ENCODE data around the gene ST6GALNAC3. TPM values are rescaled to one million over a fixed set of nuclear protein-coding genes. Genes with fewer than 3 reads are reported as not detected.

The ST6GALNAC3 gene
- total RNA-seq, 2 experiments from 2014 or later, result 0.50 to 1.2 TPM

GRCh38 chr1:76390456-76390855 lies 315.9 kb downstream of the ST6GALNAC3 start:
- H3K4me2 ChIP-seq (ENCODE audit: low read length), result no peak overlapping the region
- H2AFZ ChIP-seq (ENCODE audit: low read length), result no peak overlapping the region
- no peaks in the 10 kb centered on the region for H3K9me3 ChIP-seq (ENCODE audit: low read length)
- no peak overlapping the region for H3K27ac ChIP-seq (ENCODE audit: low read depth, low read length, poor library complexity, severe bottlenecking)
- BruUV-seq (replicated peaks), result no TSS peak
- no peaks in the 10 kb centered on the region for H4K20me1 ChIP-seq (ENCODE audit: insufficient read depth, low read length)
- ChIA-PET CTCF (ENCODE audit: unreplicated experiment) (no interaction called here), POLR2A (no interaction called here)
- H3K36me3 ChIP-seq (ENCODE audit: insufficient read depth, low read length), result no peaks in the 10 kb centered on the region
- H3K4me3 ChIP-seq (ENCODE audit: low read depth, low read length, poor library complexity, severe bottlenecking), result no peak overlapping the region
- H3K4me1 ChIP-seq (ENCODE audit: insufficient read depth, low read length, poor library complexity, severe bottlenecking), result no peaks in the 10 kb centered on the region
- TF ChIP-seq EZH2phosphoT487 (IDR thresholded peaks at IDR 0.05; ENCODE audit: borderline replicate concordance, low read depth, low read length), result no peak
- no peak for TF ChIP-seq CTCF (conservative IDR thresholded peaks at IDR 0.05; ENCODE audit: low read length)
- H3K9me2 ChIP-seq (ENCODE audit: insufficient read depth, low read length), result no peaks in the 10 kb centered on the region
- no peaks in the 10 kb centered on the region for H3K79me2 ChIP-seq (ENCODE audit: insufficient read depth, low read depth, low read length)
- intact Hi-C loops (cut with micrococcal nuclease; ENCODE audit: unreplicated experiment), result no loop called here
- DNase-seq (ENCODE audit: low spot score), result no peak

- Histone ChIP-seq H3K79me2 (ENCODE audit: insufficient read depth, low read depth, low read length) (no peaks in the 10 kb centered on the region), H4K20me1 (ENCODE audit: insufficient read depth, low read length) (no peaks in the 10 kb centered on the region), H2AFZ (ENCODE audit: low read length) (no peak overlapping the region), H3K9me2 (ENCODE audit: insufficient read depth, low read length) (no peaks in the 10 kb centered on the region), H3K4me1 (ENCODE audit: insufficient read depth, low read length, poor library complexity, severe bottlenecking) (no peaks in the 10 kb centered on the region), H3K27ac (ENCODE audit: low read depth, low read length, poor library complexity, severe bottlenecking) (no peak overlapping the region), H3K4me2 (ENCODE audit: low read length) (no peak overlapping the region), H3K9me3 (ENCODE audit: low read length) (no peaks in the 10 kb centered on the region), H3K4me3 (ENCODE audit: low read depth, low read length, poor library complexity, severe bottlenecking) (no peak overlapping the region), H3K36me3 (ENCODE audit: insufficient read depth, low read length) (no peaks in the 10 kb centered on the region)
- CTCF ChIA-PET (ENCODE audit: unreplicated experiment), result no interaction called here
- no TSS peak for BruUV-seq (replicated peaks)
- DNase-seq (ENCODE audit: low spot score), result no peak
- intact Hi-C loops (cut with micrococcal nuclease; ENCODE audit: unreplicated experiment), result no loop called here
- no peak for TF ChIP-seq CTCF (conservative IDR thresholded peaks at IDR 0.05; ENCODE audit: low read length)
- TF ChIP-seq EZH2phosphoT487 (IDR thresholded peaks at IDR 0.05; ENCODE audit: borderline replicate concordance, low read depth, low read length), result no peak
- POLR2A ChIA-PET, result no interaction called here
These were observed 320.5 kb downstream of the ST6GALNAC3 start for GRCh38 chr1:76395059-76395458.

- Histone ChIP-seq H4K20me1 (ENCODE audit: insufficient read depth, low read length) (no peaks in the 10 kb centered on the region), H2AFZ (ENCODE audit: low read length) (no peak overlapping the region), H3K4me3 (ENCODE audit: low read depth, low read length, poor library complexity, severe bottlenecking) (no peak overlapping the region), H3K9me3 (ENCODE audit: low read length) (no peaks in the 10 kb centered on the region), H3K27ac (ENCODE audit: low read depth, low read length, poor library complexity, severe bottlenecking) (no peak overlapping the region), H3K4me2 (ENCODE audit: low read length) (no peak overlapping the region), H3K9me2 (ENCODE audit: insufficient read depth, low read length) (no peaks in the 10 kb centered on the region), H3K36me3 (ENCODE audit: insufficient read depth, low read length) (no peaks in the 10 kb centered on the region), H3K4me1 (ENCODE audit: insufficient read depth, low read length, poor library complexity, severe bottlenecking) (no peaks in the 10 kb centered on the region), H3K79me2 (ENCODE audit: insufficient read depth, low read depth, low read length) (no peaks in the 10 kb centered on the region)
- ChIA-PET CTCF (ENCODE audit: unreplicated experiment) (no interaction called here), POLR2A (interaction anchor here (1.2 kb wide), 1 partner anchor 32 kb away, joined by 4 read pairs; no protein-coding TSS in a partner anchor)
- no TSS peak for BruUV-seq (replicated peaks)
- intact Hi-C loops (cut with micrococcal nuclease; ENCODE audit: unreplicated experiment), result no loop called here
- TF ChIP-seq EZH2phosphoT487 (IDR thresholded peaks at IDR 0.05; ENCODE audit: borderline replicate concordance, low read depth, low read length) (no peak), CTCF (conservative IDR thresholded peaks at IDR 0.05; ENCODE audit: low read length) (no peak)
- no peak for DNase-seq (ENCODE audit: low spot score)
These were observed 327.6 kb downstream of the ST6GALNAC3 start for GRCh38 chr1:76402128-76402527.

All from OCI-LY7 (cell line).